ENCODE measurements around the gene INTS1. TPM values are rescaled to one million over a fixed set of nuclear protein-coding genes. Genes with fewer than 3 reads are reported as not detected.

Gene INTS1
- total RNA-seq, 4 donors from 2014 or later: 33.1 to 80.3 (median 48.0) TPM

DNA sequence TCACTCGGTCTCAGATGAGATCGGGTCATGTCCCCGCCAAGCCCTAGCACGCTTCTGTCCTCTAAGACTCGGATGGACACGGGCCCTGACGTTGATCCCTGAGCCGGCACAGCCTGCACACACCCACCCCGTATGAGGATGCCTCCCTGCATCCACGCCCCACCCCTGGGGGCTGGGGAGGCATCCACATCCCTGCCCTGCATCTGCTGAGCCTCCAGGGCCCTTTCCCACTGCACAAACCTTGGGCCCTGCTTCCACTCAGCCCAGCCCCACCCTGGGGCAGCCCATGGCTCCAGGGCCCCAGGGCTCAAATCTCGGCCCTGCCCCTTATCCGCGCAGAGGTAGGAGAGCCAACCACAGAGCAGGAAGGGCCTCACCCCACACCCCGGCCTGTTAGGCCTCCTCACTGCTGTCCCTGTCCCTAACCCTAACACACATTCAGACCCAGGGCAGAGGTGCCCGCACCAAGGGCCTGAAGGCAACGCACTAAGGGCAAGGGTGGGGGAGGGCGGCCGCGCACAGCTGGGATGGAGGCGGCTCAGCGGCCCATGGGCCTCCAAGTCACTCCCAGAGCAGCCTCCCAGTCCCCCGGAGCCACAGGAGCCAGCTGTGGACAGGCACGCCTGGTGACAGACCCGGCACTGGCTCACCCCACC lies 35.4 kb downstream of the INTS1 start:
- peaks cover 38 to 58% (median 53%) of the 10 kb centered on the region in 4 donors for H3K36me3 ChIP-seq
- WGBS: 81% methylated on average over 7 of the region's 24 CpGs
- intact Hi-C loops (cut with DNase I): no loop called here

DNA sequence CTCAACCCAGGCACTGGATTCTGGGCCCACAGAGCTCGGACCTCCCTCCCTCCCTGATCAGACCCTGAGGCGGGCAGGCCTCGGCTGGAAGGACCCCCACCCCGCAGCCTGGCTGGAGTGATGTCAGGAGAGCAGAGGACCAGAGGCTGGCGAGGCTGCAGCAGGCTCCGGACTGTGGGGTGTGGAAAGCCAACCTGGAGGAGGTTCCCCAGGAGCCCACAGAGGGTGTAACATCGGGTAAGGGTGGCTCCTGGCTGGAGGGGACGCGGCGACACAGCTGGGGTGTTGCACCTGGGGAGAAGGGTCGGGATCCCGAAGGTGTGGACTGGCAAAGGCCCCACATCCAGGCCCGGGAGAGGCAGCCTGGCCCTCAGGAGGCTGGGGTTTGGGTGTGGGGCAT lies 36.0 kb downstream of the INTS1 start:
- H3K36me3 ChIP-seq: peaks cover 36 to 53% (median 47%) of the 10 kb centered on the region in 4 donors
- no peak for DNase-seq (ENCODE audit: extremely low spot score)
- intact Hi-C loops (cut with DNase I): no loop called here
- H3K4me3 ChIP-seq: no peak overlapping the region
- H3K27me3 ChIP-seq: no peaks in the 10 kb centered on the region
- H3K9me3 ChIP-seq: no peaks in the 10 kb centered on the region
- TF ChIP-seq EP300 (IDR thresholded peaks at IDR 0.05) (no peak), POLR2A (IDR thresholded peaks at IDR 0.05; ENCODE audit: low read depth) (no peak), POLR2AphosphoS5 (IDR thresholded peaks at IDR 0.05) (no peak)
- TF ChIP-seq, protein P1, sequence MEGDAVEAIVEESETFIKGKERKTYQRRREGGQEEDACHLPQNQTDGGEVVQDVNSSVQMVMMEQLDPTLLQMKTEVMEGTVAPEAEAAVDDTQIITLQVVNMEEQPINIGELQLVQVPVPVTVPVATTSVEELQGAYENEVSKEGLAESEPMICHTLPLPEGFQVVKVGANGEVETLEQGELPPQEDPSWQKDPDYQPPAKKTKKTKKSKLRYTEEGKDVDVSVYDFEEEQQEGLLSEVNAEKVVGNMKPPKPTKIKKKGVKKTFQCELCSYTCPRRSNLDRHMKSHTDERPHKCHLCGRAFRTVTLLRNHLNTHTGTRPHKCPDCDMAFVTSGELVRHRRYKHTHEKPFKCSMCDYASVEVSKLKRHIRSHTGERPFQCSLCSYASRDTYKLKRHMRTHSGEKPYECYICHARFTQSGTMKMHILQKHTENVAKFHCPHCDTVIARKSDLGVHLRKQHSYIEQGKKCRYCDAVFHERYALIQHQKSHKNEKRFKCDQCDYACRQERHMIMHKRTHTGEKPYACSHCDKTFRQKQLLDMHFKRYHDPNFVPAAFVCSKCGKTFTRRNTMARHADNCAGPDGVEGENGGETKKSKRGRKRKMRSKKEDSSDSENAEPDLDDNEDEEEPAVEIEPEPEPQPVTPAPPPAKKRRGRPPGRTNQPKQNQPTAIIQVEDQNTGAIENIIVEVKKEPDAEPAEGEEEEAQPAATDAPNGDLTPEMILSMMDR (IDR thresholded peaks at IDR 0.05): no peak
- peaks cover 17 to 36% (median 33%) of the 10 kb centered on the region in 4 donors for H3K4me1 ChIP-seq
- no CpG with 5 or more reads among the region's 13 CpGs for WGBS
- H3K27ac ChIP-seq (replicated peaks in 1 of 4): peak overlapping the region in 3 of 4 donors; percentile 72 to 88 (median 78)

More for the DNA sequence above, 35.4 kb downstream of the INTS1 start:
- no peak for TF ChIP-seq EP300 (IDR thresholded peaks at IDR 0.05)
- TF ChIP-seq, protein P1 (IDR thresholded peaks at IDR 0.05): no peak
- no peak for TF ChIP-seq POLR2A (IDR thresholded peaks at IDR 0.05; ENCODE audit: low read depth)
- TF ChIP-seq POLR2AphosphoS5 (IDR thresholded peaks at IDR 0.05): no peak
- no peak for DNase-seq (ENCODE audit: extremely low spot score)
- no peaks in the 10 kb centered on the region for H3K9me3 ChIP-seq
- H3K4me3 ChIP-seq: no peak overlapping the region
- no peaks in the 10 kb centered on the region for H3K27me3 ChIP-seq
- H3K27ac ChIP-seq (replicated peaks in 1 of 4): peak overlapping the region in 1 of 4 donors; percentile 88
- peaks cover 15 to 33% (median 30%) of the 10 kb centered on the region in 4 donors for H3K4me1 ChIP-seq

DNA sequence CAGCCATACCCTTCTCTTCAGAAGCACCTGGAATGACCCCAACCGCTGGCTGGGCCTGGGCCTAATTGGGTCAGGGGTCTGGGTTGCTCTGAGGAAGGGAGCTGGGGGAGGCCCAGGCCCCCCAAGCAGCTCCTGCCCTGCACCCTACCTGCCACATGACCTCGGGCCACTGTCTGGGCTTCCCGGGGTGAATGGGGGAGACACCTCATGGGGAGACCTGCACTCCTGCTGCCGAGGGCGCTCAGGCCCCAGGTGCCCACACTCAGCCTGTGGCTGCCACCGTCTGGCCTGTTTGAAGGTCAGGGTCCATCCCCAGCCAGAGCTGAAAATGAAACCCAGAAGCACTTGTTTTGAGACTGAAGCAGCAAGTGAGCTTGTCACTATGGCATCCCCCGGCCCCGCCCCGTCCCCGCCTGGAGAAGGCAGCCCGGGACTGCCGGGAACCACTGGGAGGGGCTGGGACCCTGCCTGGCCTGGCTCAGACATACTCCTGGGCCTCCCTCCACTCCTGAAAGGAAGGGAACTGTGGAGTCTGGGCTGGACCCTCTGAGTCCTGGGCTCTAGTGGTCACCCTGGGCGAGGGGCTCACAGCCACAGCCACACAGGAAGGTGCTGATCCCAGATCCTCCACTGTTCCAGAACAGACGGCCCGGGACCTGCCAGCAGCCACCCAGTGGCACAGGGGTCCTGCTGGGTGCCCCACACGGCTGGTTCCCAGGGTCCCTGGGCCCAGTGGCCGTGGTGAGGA lies 37.5 kb downstream of the INTS1 start:
- Histone ChIP-seq H3K36me3 (peaks cover 21 to 38% (median 32%) of the 10 kb centered on the region in 4 donors), H3K4me3 (peak overlapping the region in 1 of 4 donors; percentile 37), H3K27ac (replicated peaks in 1 of 4) (peak overlapping the region; percentile 72 to 88 (median 76)), H3K27me3 (no peaks in the 10 kb centered on the region), H3K9me3 (no peaks in the 10 kb centered on the region), H3K4me1 (peaks cover 22 to 49% (median 47%) of the 10 kb centered on the region in 4 donors)
- DNase-seq (ENCODE audit: extremely low spot score): peak; percentile 93
- intact Hi-C loops (cut with DNase I): no loop called here
- WGBS: 52% methylated on average over 5 of the region's 17 CpGs
- TF ChIP-seq EP300 (IDR thresholded peaks at IDR 0.05) (no peak), POLR2AphosphoS5 (IDR thresholded peaks at IDR 0.05) (peak; percentile 62 to 65), POLR2A (IDR thresholded peaks at IDR 0.05; ENCODE audit: low read depth) (no peak)

DNA sequence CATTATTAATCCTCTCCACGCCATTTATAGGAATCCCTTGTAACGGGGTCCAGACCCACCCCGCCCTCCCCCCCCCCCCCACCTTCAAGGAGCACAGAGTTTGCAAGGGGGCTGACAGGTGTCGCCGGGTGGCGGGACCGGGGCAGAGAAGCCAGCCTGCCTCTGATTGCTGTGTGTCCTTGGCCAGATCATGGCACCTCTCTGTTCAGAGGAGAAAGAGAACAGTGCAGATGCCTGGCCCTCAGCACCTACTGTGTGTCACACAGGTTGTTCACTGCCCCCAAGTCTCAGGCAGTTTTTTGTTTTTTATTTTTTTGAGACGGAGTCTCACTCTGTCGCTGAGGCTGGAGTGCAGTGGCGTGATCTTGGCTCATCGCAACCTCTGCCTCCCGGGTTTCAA lies 39.5 kb downstream of the INTS1 start:
- peaks cover 38 to 69% (median 67%) of the 10 kb centered on the region in 4 donors for H3K4me1 ChIP-seq
- intact Hi-C loops (cut with DNase I): no loop called here

More for the DNA sequence above, 39.5 kb downstream of the INTS1 start:
- no peaks in the 10 kb centered on the region for H3K27me3 ChIP-seq
- H3K27ac ChIP-seq (replicated peaks in 1 of 4): no peak overlapping the region
- H3K36me3 ChIP-seq: peaks cover 3 to 18% (median 12%) of the 10 kb centered on the region in 4 donors
- TF ChIP-seq POLR2AphosphoS5 (IDR thresholded peaks at IDR 0.05): no peak
- TF ChIP-seq EP300 (IDR thresholded peaks at IDR 0.05): no peak
- TF ChIP-seq, protein P1 (IDR thresholded peaks at IDR 0.05): no peak
- no peak for TF ChIP-seq POLR2A (IDR thresholded peaks at IDR 0.05; ENCODE audit: low read depth)
- WGBS: 64% methylated on average over 12 of the region's 12 CpGs
- no peak overlapping the region for H3K4me3 ChIP-seq
- no peak for DNase-seq (ENCODE audit: extremely low spot score)
- H3K9me3 ChIP-seq: no peaks in the 10 kb centered on the region
